Gastrocnemius medialis (tissue), 4 donors: ENCODE results near the gene OR2V2. TPM values are rescaled to one million over a fixed set of nuclear protein-coding genes. Genes with fewer than 3 reads are reported as not detected.

Experiments used
- ATAC-seq, 2 donors: fragments of 150-250 bp; one replicate each; pipeline ENCODE4 v1.9.1; 2016
- DNase-seq, 2 donors: peaks; one replicate each; pipeline ENCODE4 v3.0.0-alpha.2; 2019
- H3K27ac ChIP-seq, 4 donors: fragments of 200-600 bp; sonication (generic); 1 replicate in 1 of 4; 2 replicates in 3 of 4; pipeline ENCODE4 v1.5.1; 2016 to 2018; ENCODE audit warnings: mild to moderate bottlenecking in 2 of 4, moderate library complexity in 1 of 4
- H3K27me3 ChIP-seq, 3 donors: fragments of 200-600 bp; sonication (generic) in 2 of 3; 1 replicate in 1 of 3; 2 replicates in 2 of 3; pipeline versions ENCODE4 v1.5.1 to v1.6.0; 2016 to 2019; ENCODE audit warnings: mild to moderate bottlenecking in 1 of 3, moderate library complexity in 1 of 3
- H3K36me3 ChIP-seq, 2 donors: fragments of 200-600 bp; sonication (generic) in 1 of 2; one replicate each; pipeline ENCODE4 v1.5.1; 2017 to 2018
- H3K4me1 ChIP-seq, 2 donors: fragments of 200-600 bp; sonication (generic) in 1 of 2; one replicate each; pipeline ENCODE4 v1.5.1; 2016 to 2017; ENCODE audit warnings: mild to moderate bottlenecking in 2 of 2
- H3K4me3 ChIP-seq, 4 donors: fragments of 200-600 bp; sonication (generic) in 3 of 4; 1 replicate in 1 of 4; 2 replicates in 3 of 4; pipeline ENCODE4 v1.5.1; 2016 to 2019; ENCODE audit warnings: mild to moderate bottlenecking in 2 of 4
- H3K9me3 ChIP-seq, 3 donors: fragments of 200-600 bp; sonication (generic) in 2 of 3; 1 replicate in 1 of 3; 2 replicates in 2 of 3; pipeline ENCODE4 v1.5.1; 2016 to 2019
- POLR2A ChIP-seq, 2 donors: fragments of 450-650 bp; IDR thresholded peaks; one replicate each; pipeline ENCODE4 v1.6.1; 2017; ENCODE audit warnings: antibody characterized with exemption in 2 of 2, mild to moderate bottlenecking in 2 of 2, moderate library complexity in 2 of 2
- in situ Hi-C, 4 donors: fragments of 200-750 bp; cut with MboI; loops; one replicate each; pipeline versions ENCODE4 v1.15.0 to v1.8.0; 2017; ENCODE audit warnings: low sequenced_read_pairs in 4 of 4
- intact Hi-C: fragments of 100-400 bp; cut with DNase I; formaldehyde crosslinking; loops from one replicate; pipeline ENCODE4 v1.15.1; 2023; ENCODE audit warnings: low total_unique reads
- total RNA-seq, 4 donors: library from RNA; depleted of rRNA; stranded (reverse); fragments of >200 nt; gene quantifications; one replicate each; pipeline versions ENCODE4 v1.1.0 to v1.2.3, GENCODE V29; 2016
- TF ChIP-seq, protein P1 (sequence below), 5 experiments: fragments of 450-650 bp in 3 of 5; fragments of 200-600 bp in 2 of 5; sonication (generic) in 2 of 5; IDR thresholded peaks in 4 of 5; conservative IDR thresholded peaks in 1 of 5; 1 replicate in 4 of 5; 2 replicates in 1 of 5; pipeline ENCODE4 v1.5.1; 2016 to 2019; ENCODE audit warnings: antibody characterized with exemption in 5 of 5, mild to moderate bottlenecking in 3 of 5, moderate library complexity in 3 of 5

The OR2V2 gene
- total RNA-seq, 4 donors from 2014 or later = not detected

DNA sequence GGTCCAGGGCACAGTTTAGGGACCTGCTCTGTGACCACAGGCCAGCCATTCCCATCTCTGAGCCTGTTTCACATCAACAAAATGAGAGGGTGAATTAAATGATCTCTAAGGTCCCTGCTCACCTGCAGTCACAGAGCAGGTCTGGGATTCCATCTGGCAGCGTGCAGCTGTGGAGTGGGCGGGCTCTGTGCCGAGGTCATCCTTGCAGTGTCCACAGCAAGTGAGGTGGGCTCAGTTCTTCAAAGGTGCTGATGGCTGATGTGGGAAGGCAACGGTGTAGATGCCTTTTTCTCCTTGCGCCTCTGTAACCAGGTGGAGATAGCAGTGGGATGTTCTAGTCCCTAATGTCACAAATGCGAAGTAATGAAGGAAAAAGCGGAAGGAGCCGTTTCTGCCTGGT is 28.3 kb upstream of the OR2V2 start:
- ATAC-seq (no peak), DNase-seq (no peak)
- in situ Hi-C loops (no loop called here), intact Hi-C loops (no loop called here)
- no peak overlapping the region for H3K4me3 ChIP-seq
- TF ChIP-seq, protein P1, sequence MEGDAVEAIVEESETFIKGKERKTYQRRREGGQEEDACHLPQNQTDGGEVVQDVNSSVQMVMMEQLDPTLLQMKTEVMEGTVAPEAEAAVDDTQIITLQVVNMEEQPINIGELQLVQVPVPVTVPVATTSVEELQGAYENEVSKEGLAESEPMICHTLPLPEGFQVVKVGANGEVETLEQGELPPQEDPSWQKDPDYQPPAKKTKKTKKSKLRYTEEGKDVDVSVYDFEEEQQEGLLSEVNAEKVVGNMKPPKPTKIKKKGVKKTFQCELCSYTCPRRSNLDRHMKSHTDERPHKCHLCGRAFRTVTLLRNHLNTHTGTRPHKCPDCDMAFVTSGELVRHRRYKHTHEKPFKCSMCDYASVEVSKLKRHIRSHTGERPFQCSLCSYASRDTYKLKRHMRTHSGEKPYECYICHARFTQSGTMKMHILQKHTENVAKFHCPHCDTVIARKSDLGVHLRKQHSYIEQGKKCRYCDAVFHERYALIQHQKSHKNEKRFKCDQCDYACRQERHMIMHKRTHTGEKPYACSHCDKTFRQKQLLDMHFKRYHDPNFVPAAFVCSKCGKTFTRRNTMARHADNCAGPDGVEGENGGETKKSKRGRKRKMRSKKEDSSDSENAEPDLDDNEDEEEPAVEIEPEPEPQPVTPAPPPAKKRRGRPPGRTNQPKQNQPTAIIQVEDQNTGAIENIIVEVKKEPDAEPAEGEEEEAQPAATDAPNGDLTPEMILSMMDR (IDR thresholded peaks at IDR 0.05 in 4 of 5, conservative IDR thresholded peaks at IDR 0.05 in 1 of 5) = no peak
- TF ChIP-seq POLR2A (IDR thresholded peaks at IDR 0.05) = no peak
- H3K27me3 ChIP-seq = peaks cover 40 to 55% (median 41%) of the 10 kb centered on the region in 3 donors
- no peak overlapping the region for H3K27ac ChIP-seq
- no peaks in the 10 kb centered on the region for H3K36me3 ChIP-seq
- no peaks in the 10 kb centered on the region for H3K4me1 ChIP-seq
- no peaks in the 10 kb centered on the region for H3K9me3 ChIP-seq

DNA sequence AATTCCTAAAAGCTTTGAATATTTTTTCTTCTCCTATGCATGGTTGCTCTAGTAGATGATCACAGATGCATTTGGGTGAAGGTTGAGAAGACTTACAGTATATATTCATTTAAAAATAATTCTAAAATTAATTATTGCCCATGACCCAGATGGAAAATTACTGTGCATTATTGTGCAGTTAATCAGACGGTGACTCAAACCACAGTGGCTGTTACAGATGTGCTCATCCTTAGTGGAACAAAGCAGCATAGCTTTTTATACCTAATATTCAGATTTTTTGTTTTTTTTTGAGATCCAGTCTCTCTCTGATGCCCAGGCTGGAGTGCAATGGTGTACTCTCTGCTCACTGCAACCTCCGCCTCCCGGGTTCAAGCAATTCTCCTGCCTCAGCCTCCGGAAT is 27.1 kb upstream of the OR2V2 start:
- ATAC-seq (no peak), DNase-seq (no peak)
- no peaks in the 10 kb centered on the region for H3K9me3 ChIP-seq
- TF ChIP-seq, protein P1 (IDR thresholded peaks at IDR 0.05 in 4 of 5, conservative IDR thresholded peaks at IDR 0.05 in 1 of 5) = no peak
- no peak for TF ChIP-seq POLR2A (IDR thresholded peaks at IDR 0.05)
- intact Hi-C loops (no loop called here), in situ Hi-C loops (no loop called here)
- H3K27me3 ChIP-seq = peaks cover 32 to 43% (median 33%) of the 10 kb centered on the region in 3 donors
- H3K4me1 ChIP-seq = no peaks in the 10 kb centered on the region
- no peak overlapping the region for H3K27ac ChIP-seq
- H3K4me3 ChIP-seq = no peak overlapping the region
- no peaks in the 10 kb centered on the region for H3K36me3 ChIP-seq

DNA sequence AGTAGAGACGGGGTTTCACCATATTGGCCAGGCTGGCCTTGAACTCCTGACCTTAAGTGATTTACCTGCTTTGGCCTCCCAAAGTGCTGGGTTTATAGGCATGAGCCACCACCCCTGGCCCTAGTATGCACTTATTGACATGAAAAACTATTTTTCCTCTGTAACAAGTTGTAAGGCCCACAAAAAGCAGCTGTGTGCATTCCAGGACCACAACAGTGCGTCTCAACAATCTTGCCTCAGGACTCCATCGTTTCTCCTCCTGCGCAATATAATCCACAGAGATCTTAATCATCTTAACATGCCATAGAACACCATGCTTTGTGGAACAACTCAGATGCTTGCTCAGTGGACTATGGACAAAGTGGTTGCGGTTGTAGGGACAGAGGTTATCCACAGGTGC is 26.6 kb upstream of the OR2V2 start:
- Histone ChIP-seq H3K27ac (no peak overlapping the region), H3K36me3 (no peaks in the 10 kb centered on the region), H3K9me3 (no peaks in the 10 kb centered on the region), H3K4me3 (no peak overlapping the region), H3K4me1 (no peaks in the 10 kb centered on the region), H3K27me3 (peaks cover 30 to 39% (median 33%) of the 10 kb centered on the region in 3 donors)
- intact Hi-C loops (no loop called here), in situ Hi-C loops (no loop called here)
- no peak for DNase-seq
- no peak for ATAC-seq
- TF ChIP-seq, protein P1 (IDR thresholded peaks at IDR 0.05 in 4 of 5, conservative IDR thresholded peaks at IDR 0.05 in 1 of 5) = no peak
- TF ChIP-seq POLR2A (IDR thresholded peaks at IDR 0.05) = no peak

DNA sequence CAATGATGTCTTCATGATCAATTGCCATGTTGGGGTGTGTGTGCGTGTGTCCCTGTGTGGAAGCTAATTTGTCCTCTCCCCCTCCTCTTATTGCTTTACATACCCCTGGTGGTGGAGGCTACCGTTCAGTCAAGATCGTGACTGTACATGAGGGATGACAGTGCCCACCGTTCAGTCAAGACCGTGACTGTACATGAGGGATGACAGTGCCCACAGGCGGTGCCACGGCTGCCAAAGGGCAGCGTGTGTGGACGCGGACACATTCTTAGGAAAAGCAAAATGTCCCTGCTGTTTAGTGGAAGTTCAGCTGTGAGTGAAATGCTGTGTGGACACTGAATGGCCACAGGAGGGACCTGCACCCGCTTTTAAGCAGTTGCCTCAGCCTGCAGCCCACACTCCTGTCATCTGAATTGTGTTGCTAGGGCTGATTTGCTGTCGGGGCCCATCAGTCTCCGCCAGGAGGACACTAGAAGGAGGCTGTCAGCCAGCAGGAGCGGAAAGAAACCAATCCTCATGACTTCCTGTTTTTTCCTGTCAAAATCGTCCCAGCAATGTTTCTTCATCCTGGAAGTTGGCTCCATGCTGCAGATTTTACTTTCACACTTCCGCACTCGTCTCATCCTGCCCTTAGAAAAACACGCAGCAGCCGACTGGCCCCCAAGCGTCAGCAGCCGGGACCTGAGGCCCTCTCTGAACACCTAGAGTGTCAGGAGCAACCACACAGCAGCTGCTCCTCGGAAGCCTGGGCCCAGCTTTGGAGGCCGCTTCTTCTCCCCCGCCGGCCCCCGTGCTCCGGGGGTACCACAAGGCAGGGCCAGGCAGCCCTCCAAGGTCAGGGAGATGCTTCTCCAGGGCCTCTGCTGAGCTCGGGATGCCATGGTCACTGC is 25.5 kb upstream of the OR2V2 start:
- in situ Hi-C loops (no loop called here), intact Hi-C loops (no loop called here)
- no peaks in the 10 kb centered on the region for H3K9me3 ChIP-seq
- H3K4me3 ChIP-seq = no peak overlapping the region
- DNase-seq (no peak), ATAC-seq (no peak)
- peaks cover 22 to 27% (median 23%) of the 10 kb centered on the region in 3 donors for H3K27me3 ChIP-seq
- TF ChIP-seq, protein P1 (IDR thresholded peaks at IDR 0.05 in 4 of 5, conservative IDR thresholded peaks at IDR 0.05 in 1 of 5) = peak in 1 of 5 experiments; percentile 9
- TF ChIP-seq POLR2A (IDR thresholded peaks at IDR 0.05) = no peak
- no peak overlapping the region for H3K27ac ChIP-seq
- no peaks in the 10 kb centered on the region for H3K4me1 ChIP-seq
- no peaks in the 10 kb centered on the region for H3K36me3 ChIP-seq
